SU-DHL-6 (cell line): ENCODE results near the gene OR4D11.
"Not testable (repeated sequence)": the region's sequence is repeated elsewhere in the genome, so short reads cannot be mapped to it uniquely, and the experiment has no call there.

ENCODE experiments used
- H2AFZ ChIP-seq: fragments of 200-600 bp; sonication (generic); 2 replicates; pipeline ENCODE4 v1.6.1; 2014; ENCODE audit warnings: low read depth, mild to moderate bottlenecking, moderate library complexity, mixed read lengths, antibody characterized with exemption, low read length; ENCODE audit not compliant: severe bottlenecking
- H3F3A ChIP-seq: fragments of 200-600 bp; shearing (Covaris generic); 2 replicates; pipeline ENCODE4 v1.6.0; 2016; ENCODE audit warnings: antibody characterized with exemption, mild to moderate bottlenecking; ENCODE audit not compliant: insufficient read depth
- H3K27ac ChIP-seq: fragments of 200-600 bp; sonication (generic); 2 replicates; pipeline ENCODE4 v1.5.1; 2016; ENCODE audit warnings: low read depth, mild to moderate bottlenecking, low read length, moderate library complexity, mixed read lengths
- H3K27me3 ChIP-seq: fragments of 200-600 bp; sonication (generic), shearing (Covaris generic); 2 replicates; pipeline ENCODE4 v1.6.0; 2014; ENCODE audit warnings: mild to moderate bottlenecking, low read length
- H3K36me3 ChIP-seq: fragments of 200-600 bp; sonication (generic); 2 replicates; pipeline ENCODE4 v1.6.1; 2014; ENCODE audit warnings: mild to moderate bottlenecking, low read length, mixed read lengths
- H3K4me2 ChIP-seq: fragments of 300-600, 200-600 bp; shearing (Covaris generic), sonication (generic); 2 replicates; pipeline ENCODE4 v1.6.0; 2014; ENCODE audit warnings: low read length, low read depth, mild to moderate bottlenecking; ENCODE audit not compliant: poor library complexity, severe bottlenecking
- H3K4me3 ChIP-seq: fragments of 200-600 bp; sonication (generic); 2 replicates; pipeline ENCODE4 v1.5.1; 2014; ENCODE audit warnings: antibody characterized with exemption, low read length, mild to moderate bottlenecking, mixed read lengths; ENCODE audit not compliant: insufficient read depth, poor library complexity, severe bottlenecking
- H3K79me2 ChIP-seq: fragments of 200-600 bp; sonication (generic); 2 replicates; pipeline ENCODE4 v1.6.1; 2014; ENCODE audit warnings: mild to moderate bottlenecking, low read length, moderate library complexity; ENCODE audit not compliant: insufficient read depth
- H3K9ac ChIP-seq: fragments of 200-600 bp; sonication (generic); 2 replicates; pipeline ENCODE4 v1.7.0; 2014; ENCODE audit warnings: mild to moderate bottlenecking, low read length
- H3K9me2 ChIP-seq: fragments of 200-600 bp; sonication (generic); replicated peaks from 2 replicates; pipeline ENCODE4 v1.6.1; 2014; ENCODE audit warnings: low read length; ENCODE audit not compliant: insufficient read depth
- H3K9me3 ChIP-seq: fragments of 200-600 bp; sonication (generic); 2 replicates; pipeline ENCODE4 v1.6.1; 2014; ENCODE audit warnings: low read length, mixed read lengths; ENCODE audit not compliant: insufficient read depth
- H4K20me1 ChIP-seq: fragments of 200-600 bp; sonication (generic); 2 replicates; pipeline ENCODE4 v1.6.1; 2014; ENCODE audit warnings: low read depth, mild to moderate bottlenecking, antibody characterized with exemption, low read length, moderate library complexity, mixed read lengths
- EZH2phosphoT487 ChIP-seq: fragments of 200-600 bp; sonication (generic), shearing (Covaris generic); conservative IDR thresholded peaks from 2 replicates; pipeline ENCODE4 v1.6.1; 2018; ENCODE audit warnings: mild to moderate bottlenecking, antibody characterized with exemption, low read length, moderate library complexity, mixed read lengths
- TF ChIP-seq, protein P1 (sequence below): fragments of 200-600 bp; sonication (generic); IDR thresholded peaks from one replicate; pipeline ENCODE4 v1.5.1; 2017; ENCODE audit warnings: antibody characterized with exemption, mild to moderate bottlenecking, low read length, moderate library complexity; ENCODE audit not compliant: insufficient read depth, poor library complexity, severe bottlenecking

The OR4D11 gene

DNA sequence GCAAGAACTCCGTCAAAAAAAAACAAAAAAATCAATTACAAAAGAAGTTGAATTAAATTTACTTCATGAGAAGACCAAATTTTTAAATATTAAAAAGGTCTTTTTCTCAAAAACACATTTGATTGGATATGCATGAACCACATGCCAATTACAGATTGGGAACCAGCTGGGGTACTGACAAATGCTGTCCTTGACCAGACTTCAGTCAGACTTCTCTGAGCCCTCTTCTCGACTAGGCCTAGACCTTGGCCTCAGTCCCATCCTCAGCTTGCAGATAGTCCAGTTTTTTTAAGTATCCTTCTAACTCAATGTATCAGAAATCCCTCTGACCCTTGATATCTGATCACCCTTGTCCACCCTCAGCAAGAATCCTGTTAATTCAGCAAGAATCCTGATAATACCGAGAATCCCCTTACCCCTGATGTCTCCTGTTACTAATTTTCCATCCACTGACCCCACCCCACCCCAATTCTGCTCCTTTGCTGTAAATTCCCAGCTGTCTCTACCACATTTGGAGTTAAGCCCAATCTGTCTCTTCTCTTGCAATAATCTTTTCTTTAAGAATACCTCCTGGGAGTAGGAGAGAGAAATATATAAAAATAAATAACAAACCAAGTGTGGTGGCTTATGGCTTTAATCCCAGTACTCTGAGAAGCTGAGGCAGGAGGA is 38.9 kb downstream of the OR4D11 start:
- Histone ChIP-seq H3K79me2 (no peaks in the 10 kb centered on the region), H3F3A (no peaks in the 10 kb centered on the region), H3K9ac (no peak overlapping the region), H3K4me3 (no peak overlapping the region), H3K27me3 (no peaks in the 10 kb centered on the region), H3K9me2 (no peaks in the 10 kb centered on the region), H3K4me2 (no peak overlapping the region), H2AFZ (no peak overlapping the region), H4K20me1 (no peaks in the 10 kb centered on the region), H3K9me3 (no peaks in the 10 kb centered on the region), H3K27ac (no peak overlapping the region), H3K36me3 (no peaks in the 10 kb centered on the region)
- TF ChIP-seq, protein P1, sequence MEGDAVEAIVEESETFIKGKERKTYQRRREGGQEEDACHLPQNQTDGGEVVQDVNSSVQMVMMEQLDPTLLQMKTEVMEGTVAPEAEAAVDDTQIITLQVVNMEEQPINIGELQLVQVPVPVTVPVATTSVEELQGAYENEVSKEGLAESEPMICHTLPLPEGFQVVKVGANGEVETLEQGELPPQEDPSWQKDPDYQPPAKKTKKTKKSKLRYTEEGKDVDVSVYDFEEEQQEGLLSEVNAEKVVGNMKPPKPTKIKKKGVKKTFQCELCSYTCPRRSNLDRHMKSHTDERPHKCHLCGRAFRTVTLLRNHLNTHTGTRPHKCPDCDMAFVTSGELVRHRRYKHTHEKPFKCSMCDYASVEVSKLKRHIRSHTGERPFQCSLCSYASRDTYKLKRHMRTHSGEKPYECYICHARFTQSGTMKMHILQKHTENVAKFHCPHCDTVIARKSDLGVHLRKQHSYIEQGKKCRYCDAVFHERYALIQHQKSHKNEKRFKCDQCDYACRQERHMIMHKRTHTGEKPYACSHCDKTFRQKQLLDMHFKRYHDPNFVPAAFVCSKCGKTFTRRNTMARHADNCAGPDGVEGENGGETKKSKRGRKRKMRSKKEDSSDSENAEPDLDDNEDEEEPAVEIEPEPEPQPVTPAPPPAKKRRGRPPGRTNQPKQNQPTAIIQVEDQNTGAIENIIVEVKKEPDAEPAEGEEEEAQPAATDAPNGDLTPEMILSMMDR, result no peak
- TF ChIP-seq EZH2phosphoT487, result no peak

DNA sequence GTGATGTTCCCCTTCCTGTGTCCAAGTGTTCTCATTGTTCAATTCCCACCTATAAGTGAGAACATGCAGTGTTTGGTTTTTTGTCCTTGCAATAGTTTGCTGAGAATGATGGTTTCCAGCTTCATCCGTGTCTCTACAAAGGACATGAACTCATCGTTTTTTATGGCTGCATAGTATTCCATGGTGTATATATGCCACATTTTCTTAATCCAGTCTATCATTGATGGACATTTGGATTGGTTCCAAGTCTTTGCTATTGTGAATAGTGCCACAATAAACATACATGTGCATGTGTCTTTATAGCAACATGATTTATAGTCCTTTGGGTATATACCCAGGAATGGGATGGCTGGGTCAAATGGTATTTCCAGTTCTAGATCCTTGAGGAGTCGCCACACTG is 40.3 kb downstream of the OR4D11 start:
- not testable (repeated sequence) for H3K4me2 ChIP-seq, H2AFZ ChIP-seq, H3K4me3 ChIP-seq, H3K9me2 ChIP-seq, H3K27me3 ChIP-seq, H3K9me3 ChIP-seq, H3K9ac ChIP-seq, H3K79me2 ChIP-seq, H3K27ac ChIP-seq, H3F3A ChIP-seq, H3K36me3 ChIP-seq, H4K20me1 ChIP-seq

DNA sequence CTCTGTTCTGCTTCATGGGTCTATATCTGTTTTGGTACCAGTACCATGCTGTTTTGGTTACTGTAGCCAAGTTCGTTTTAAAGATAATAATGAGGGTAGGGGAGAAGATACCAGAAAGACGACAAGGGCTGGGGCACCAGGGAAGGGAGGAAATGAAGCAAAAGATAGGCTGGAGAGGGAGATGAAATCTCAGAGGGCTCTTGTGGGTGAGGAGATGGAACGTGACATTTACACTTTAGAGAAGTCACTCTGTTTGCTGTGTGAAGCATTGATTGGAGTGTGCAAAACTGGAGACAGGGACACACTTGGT is 41.4 kb downstream of the OR4D11 start:
- H2AFZ ChIP-seq, result no peak overlapping the region
- no peaks in the 10 kb centered on the region for H3K79me2 ChIP-seq
- H3K9me2 ChIP-seq, result no peaks in the 10 kb centered on the region
- H3K27me3 ChIP-seq, result no peaks in the 10 kb centered on the region
- no peaks in the 10 kb centered on the region for H3K36me3 ChIP-seq
- H3K9me3 ChIP-seq, result no peaks in the 10 kb centered on the region
- peaks cover 11% of the 10 kb centered on the region for H3F3A ChIP-seq
- TF ChIP-seq EZH2phosphoT487, result no peak
- TF ChIP-seq, protein P1, result no peak
- H3K9ac ChIP-seq, result no peak overlapping the region
- H4K20me1 ChIP-seq, result no peaks in the 10 kb centered on the region
- no peak overlapping the region for H3K4me2 ChIP-seq
- H3K27ac ChIP-seq, result no peak overlapping the region
- H3K4me3 ChIP-seq, result no peak overlapping the region

DNA sequence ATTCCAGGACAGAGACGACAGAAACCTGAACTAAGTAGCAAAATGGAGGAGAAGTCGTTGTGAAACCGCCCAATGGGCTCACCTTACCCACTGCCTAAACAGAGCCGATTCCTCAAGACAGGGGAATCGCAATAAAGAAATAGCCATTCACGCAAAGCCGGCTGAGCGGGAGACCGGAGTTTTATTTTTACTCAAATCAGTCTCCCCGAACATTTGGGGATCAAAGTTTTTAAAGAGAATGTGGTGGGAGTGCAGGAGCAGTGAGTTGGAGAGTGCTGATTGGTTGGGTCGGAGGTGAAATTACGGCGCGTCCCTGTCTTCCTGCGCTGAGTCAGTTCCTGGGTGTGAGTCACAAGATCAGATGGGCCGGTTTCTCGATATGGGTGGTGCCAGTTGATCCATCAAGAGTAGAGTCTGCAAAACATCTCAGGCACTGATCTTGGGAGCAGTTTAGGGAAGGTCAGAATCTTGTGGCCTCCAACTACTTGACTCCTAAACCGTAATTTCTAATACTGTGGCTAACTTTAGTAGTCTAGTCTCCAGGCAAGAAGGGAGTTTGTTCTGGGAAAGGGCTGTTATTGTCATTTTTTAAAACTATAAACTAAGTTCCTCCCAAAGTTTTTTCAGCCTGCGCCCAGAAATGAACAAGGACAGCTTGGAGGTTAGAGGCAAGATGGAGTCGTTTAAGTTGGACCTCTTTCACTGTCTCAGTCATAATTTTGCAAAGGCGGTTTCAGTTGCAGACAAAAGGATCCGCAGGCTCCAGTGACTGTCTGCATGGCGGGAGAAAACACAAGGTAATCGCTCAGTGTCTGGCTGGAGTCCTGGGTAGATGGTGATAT is 42.0 kb downstream of the OR4D11 start:
- Histone ChIP-seq H3K79me2 (no peaks in the 10 kb centered on the region), H3K36me3 (no peaks in the 10 kb centered on the region), H4K20me1 (no peaks in the 10 kb centered on the region), H2AFZ (no peak overlapping the region), H3K9me3 (no peaks in the 10 kb centered on the region), H3K9ac (no peak overlapping the region), H3F3A (peaks cover 11% of the 10 kb centered on the region), H3K27me3 (no peaks in the 10 kb centered on the region), H3K9me2 (no peaks in the 10 kb centered on the region), H3K27ac (no peak overlapping the region), H3K4me2 (no peak overlapping the region), H3K4me3 (no peak overlapping the region)
- TF ChIP-seq EZH2phosphoT487, result no peak
- TF ChIP-seq, protein P1, result no peak

DNA sequence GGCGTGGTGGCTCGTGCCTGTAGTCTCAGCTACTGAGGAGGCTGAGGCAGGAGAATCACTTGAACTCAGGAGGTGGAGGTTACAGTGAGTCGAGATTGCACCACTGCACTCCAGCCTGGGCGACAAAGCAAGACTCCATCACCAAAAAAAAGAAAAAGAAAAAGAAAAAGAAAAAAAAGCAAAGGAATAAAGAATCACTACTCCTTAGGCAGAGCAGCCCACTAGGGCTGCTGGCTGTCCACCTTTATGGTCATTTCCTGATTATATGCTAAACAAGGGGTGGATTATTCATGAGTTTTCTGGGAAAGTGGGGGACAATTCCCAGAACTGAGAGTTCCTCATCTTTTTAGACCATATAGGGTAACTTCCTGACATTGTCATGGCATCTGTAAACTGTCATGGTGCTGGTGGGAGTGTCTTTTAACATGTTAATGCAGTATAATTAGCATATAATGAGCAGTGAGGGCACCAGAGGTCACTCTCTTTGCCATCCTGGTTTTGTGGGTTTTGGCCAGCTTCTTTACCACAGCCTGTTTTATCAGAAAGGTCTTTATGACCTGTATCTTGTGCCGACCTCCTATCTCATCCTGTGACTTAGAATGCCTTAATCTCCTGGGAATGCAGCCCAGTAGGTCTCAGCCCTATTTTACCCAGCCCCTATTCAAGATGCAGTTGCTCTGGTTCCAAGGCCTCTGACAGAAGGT is 44.4 kb downstream of the OR4D11 start:
- not testable (repeated sequence) for H3K9me2 ChIP-seq, H3K4me3 ChIP-seq, H3K9ac ChIP-seq, H3K9me3 ChIP-seq, H3K27ac ChIP-seq, H3K79me2 ChIP-seq, H2AFZ ChIP-seq, H3K36me3 ChIP-seq, H3K4me2 ChIP-seq, H4K20me1 ChIP-seq, H3K27me3 ChIP-seq
- H3F3A ChIP-seq, result peaks cover 27% of the 10 kb centered on the region
